Gastrocnemius medialis (tissue), 4 donors: ENCODE measurements around the gene CENPP.

Experiments
- CTCF ChIP-seq, 5 experiments: fragments of 450-650 bp in 3 of 5; fragments of 200-600 bp in 2 of 5; sonication (generic) in 2 of 5; IDR thresholded peaks in 4 of 5; conservative IDR thresholded peaks in 1 of 5; 1 replicate in 4 of 5; 2 replicates in 1 of 5; pipeline ENCODE4 v1.5.1; 2016 to 2019; ENCODE audit warnings: antibody characterized with exemption in 5 of 5, mild to moderate bottlenecking in 3 of 5, moderate library complexity in 3 of 5
- POLR2A ChIP-seq, 2 donors: fragments of 450-650 bp; IDR thresholded peaks; one replicate each; pipeline ENCODE4 v1.6.1; 2017; ENCODE audit warnings: antibody characterized with exemption in 2 of 2, mild to moderate bottlenecking in 2 of 2, moderate library complexity in 2 of 2

GRCh38 chr9:92654481-92655301 is 328.9 kb downstream of the CENPP start:
- TF ChIP-seq CTCF (IDR thresholded peaks at IDR 0.05 in 4 of 5, conservative IDR thresholded peaks at IDR 0.05 in 1 of 5) (no peak), POLR2A (IDR thresholded peaks at IDR 0.05) (no peak)
